PC-9 (cell line): ENCODE measurements around the gene ARCN1. TPM values are rescaled to one million over a fixed set of nuclear protein-coding genes. Genes with fewer than 3 reads are reported as not detected.

ENCODE experiments used
- BruUV-seq: library from RNA; stranded (reverse); fragments of 400-500 nt; replicated peaks from 2 replicates; lab custom pipeline; 2021; lab: Mats Ljungman, UMichigan
- CTCF ChIA-PET: fragments of 300-600 bp; sonication (Branson Sonifier 250); formaldehyde crosslinking; loops from one replicate; lab custom pipeline; 2022; ENCODE audit warnings: antibody characterized with exemption; lab: Charles Lee
- POLR2A ChIA-PET: fragments of 300-600 bp; sonication (Branson Sonifier 250); formaldehyde crosslinking; loops from one replicate; lab custom pipeline; 2022; ENCODE audit warnings: antibody characterized with exemption; ENCODE audit not compliant: unreplicated experiment; lab: Charles Lee
- DNase-seq, 2 experiments: peaks; one replicate each; pipeline versions ENCODE4 v3.0.0 to v3.0.0-alpha.2; 2015 to 2022; ENCODE audit warnings: mixed read lengths in 1 of 2
- H2AFZ ChIP-seq: fragments of 200-600 bp; sonication (generic); 2 replicates; pipeline ENCODE4 v1.8.1; 2017; ENCODE audit warnings: antibody characterized with exemption
- H3F3A ChIP-seq: fragments of 200-600 bp; sonication (generic); 2 replicates; pipeline ENCODE4 v1.8.1; 2017; ENCODE audit warnings: antibody characterized with exemption, mild to moderate bottlenecking, low read depth; ENCODE audit not compliant: insufficient read depth
- H3K27ac ChIP-seq: fragments of 200-600 bp; sonication (generic); 2 replicates; pipeline ENCODE4 v1.6.1; 2016; ENCODE audit warnings: mixed run types
- H3K27me3 ChIP-seq: fragments of 200-600 bp; sonication (generic); 2 replicates; pipeline ENCODE4 v1.6.1; 2016; ENCODE audit warnings: low read depth, mixed run types; ENCODE audit not compliant: insufficient read depth
- H3K36me3 ChIP-seq: fragments of 200-600 bp; sonication (generic); 2 replicates; pipeline ENCODE4 v1.6.1; 2016; ENCODE audit warnings: low read depth, mixed run types
- H3K4me1 ChIP-seq: fragments of 200-600 bp; sonication (generic); replicated peaks from 2 replicates; pipeline ENCODE4 v1.6.1; 2016; ENCODE audit warnings: mixed run types; ENCODE audit not compliant: insufficient read depth
- H3K4me2 ChIP-seq: fragments of 200-600 bp; sonication (generic); 2 replicates; pipeline ENCODE4 v1.6.1; 2017; ENCODE audit warnings: mixed run types
- H3K4me3 ChIP-seq: fragments of 200-600 bp; sonication (generic); 2 replicates; pipeline ENCODE4 v1.6.1; 2016; ENCODE audit warnings: mixed run types
- H3K79me2 ChIP-seq: fragments of 200-600 bp; sonication (generic); 2 replicates; pipeline ENCODE4 v1.6.1; 2017; ENCODE audit warnings: low read depth, mixed run types
- H3K9me2 ChIP-seq: fragments of 200-600 bp; sonication (generic); 2 replicates; pipeline ENCODE4 v1.8.1; 2017; ENCODE audit warnings: mild to moderate bottlenecking; ENCODE audit not compliant: insufficient read depth
- H3K9me3 ChIP-seq: fragments of 200-600 bp; sonication (generic); 2 replicates; pipeline ENCODE4 v1.8.1; 2016; ENCODE audit warnings: low read depth; ENCODE audit not compliant: insufficient read depth
- H4K20me1 ChIP-seq: fragments of 200-600 bp; sonication (generic); 2 replicates; pipeline ENCODE4 v1.8.1; 2017; ENCODE audit not compliant: insufficient read depth
- EZH2 ChIP-seq: fragments of 200-600 bp; sonication (generic); IDR thresholded peaks from 2 replicates; pipeline ENCODE4 v1.8.0; 2017; ENCODE audit warnings: antibody characterized with exemption, low read depth
- intact Hi-C: fragments of 100-400 bp; cut with micrococcal nuclease; formaldehyde crosslinking; loops from one replicate; pipeline ENCODE4 v1.10.0; 2022; ENCODE audit not compliant: unreplicated experiment
- total RNA-seq: library from RNA; stranded (reverse); gene quantifications from 2 replicates; pipeline ENCODE4 v1.2.3, GENCODE V29; 2021
- TF ChIP-seq, protein P1 (sequence below): fragments of 200-600 bp; sonication (generic); conservative IDR thresholded peaks from 2 replicates; pipeline ENCODE4 v1.6.1; 2017; ENCODE audit warnings: mixed run types, antibody characterized with exemption, mild to moderate bottlenecking, moderate library complexity

ARCN1 gene
- total RNA-seq, 1 experiment from 2014 or later = 105 TPM

DNA sequence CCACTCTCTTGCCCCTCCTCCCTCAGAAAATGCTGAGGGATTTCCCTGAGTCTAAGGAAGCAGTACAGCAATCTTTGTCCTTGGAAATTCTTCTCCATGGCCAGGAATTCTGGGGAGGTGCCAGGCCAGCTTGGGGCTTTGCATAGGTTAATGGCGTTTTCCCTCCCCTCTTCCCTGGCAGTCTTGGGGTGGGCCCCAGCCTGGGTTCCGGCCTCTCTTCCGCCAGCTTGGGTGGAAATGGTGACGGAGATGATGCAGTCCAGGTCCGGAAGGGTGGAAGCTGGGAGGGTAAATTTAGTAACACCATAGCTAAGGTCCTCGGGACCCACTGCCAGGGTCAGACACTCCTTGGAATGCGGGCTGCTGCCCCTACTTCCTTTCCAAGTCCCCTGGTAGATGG, 40.2 kb downstream of the ARCN1 start:
- H3K9me3 ChIP-seq = no peaks in the 10 kb centered on the region
- no peak for TF ChIP-seq EZH2
- TF ChIP-seq, protein P1, sequence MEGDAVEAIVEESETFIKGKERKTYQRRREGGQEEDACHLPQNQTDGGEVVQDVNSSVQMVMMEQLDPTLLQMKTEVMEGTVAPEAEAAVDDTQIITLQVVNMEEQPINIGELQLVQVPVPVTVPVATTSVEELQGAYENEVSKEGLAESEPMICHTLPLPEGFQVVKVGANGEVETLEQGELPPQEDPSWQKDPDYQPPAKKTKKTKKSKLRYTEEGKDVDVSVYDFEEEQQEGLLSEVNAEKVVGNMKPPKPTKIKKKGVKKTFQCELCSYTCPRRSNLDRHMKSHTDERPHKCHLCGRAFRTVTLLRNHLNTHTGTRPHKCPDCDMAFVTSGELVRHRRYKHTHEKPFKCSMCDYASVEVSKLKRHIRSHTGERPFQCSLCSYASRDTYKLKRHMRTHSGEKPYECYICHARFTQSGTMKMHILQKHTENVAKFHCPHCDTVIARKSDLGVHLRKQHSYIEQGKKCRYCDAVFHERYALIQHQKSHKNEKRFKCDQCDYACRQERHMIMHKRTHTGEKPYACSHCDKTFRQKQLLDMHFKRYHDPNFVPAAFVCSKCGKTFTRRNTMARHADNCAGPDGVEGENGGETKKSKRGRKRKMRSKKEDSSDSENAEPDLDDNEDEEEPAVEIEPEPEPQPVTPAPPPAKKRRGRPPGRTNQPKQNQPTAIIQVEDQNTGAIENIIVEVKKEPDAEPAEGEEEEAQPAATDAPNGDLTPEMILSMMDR = no peak
- H3K36me3 ChIP-seq = no peaks in the 10 kb centered on the region
- peaks cover 8% of the 10 kb centered on the region; the same call in 1 of the 2 replicates for H3K27me3 ChIP-seq
- no TSS peak for BruUV-seq
- H3K79me2 ChIP-seq = no peaks in the 10 kb centered on the region
- H3K4me1 ChIP-seq = peaks cover 22% of the 10 kb centered on the region
- ChIA-PET CTCF (interaction anchor here (0.6 kb wide), 1 partner anchor 455 kb away, joined by 12 read pairs; the partner anchor contains the start of gene VPS11), POLR2A (interaction anchor here (0.6 kb wide), 1 partner anchor 278 kb away, joined by 4 read pairs; no protein-coding TSS in a partner anchor)
- no peak overlapping the region for H2AFZ ChIP-seq
- no peak overlapping the region for H3K4me2 ChIP-seq
- H3F3A ChIP-seq = no peaks in the 10 kb centered on the region; the same call in 1 of the 2 replicates
- H3K27ac ChIP-seq = no peak overlapping the region
- no peak overlapping the region for H3K4me3 ChIP-seq
- intact Hi-C loops = no loop called here
- no peaks in the 10 kb centered on the region for H4K20me1 ChIP-seq
- no peaks in the 10 kb centered on the region for H3K9me2 ChIP-seq
- DNase-seq = no peak

GRCh38 chr11:118614511-118614910, 42.3 kb downstream of the ARCN1 start:
- Histone ChIP-seq H3K36me3 (no peaks in the 10 kb centered on the region), H4K20me1 (no peaks in the 10 kb centered on the region), H3K79me2 (no peaks in the 10 kb centered on the region), H3K9me3 (no peaks in the 10 kb centered on the region), H3K4me2 (no peak overlapping the region), H3K4me3 (no peak overlapping the region), H3K27me3 (no peaks in the 10 kb centered on the region), H3K9me2 (no peaks in the 10 kb centered on the region), H3K27ac (no peak overlapping the region), H3K4me1 (peaks cover 27% of the 10 kb centered on the region), H3F3A (peaks cover 4% of the 10 kb centered on the region), H2AFZ (no peak overlapping the region)
- no peak for DNase-seq
- no peak for TF ChIP-seq EZH2
- TF ChIP-seq, protein P1 = no peak
- ChIA-PET POLR2A (interaction anchor here (0.7 kb wide), 1 partner anchor 478 kb away, joined by 34 read pairs; no protein-coding TSS in a partner anchor), CTCF (no interaction called here)
- BruUV-seq = no TSS peak
- intact Hi-C loops = no loop called here

DNA sequence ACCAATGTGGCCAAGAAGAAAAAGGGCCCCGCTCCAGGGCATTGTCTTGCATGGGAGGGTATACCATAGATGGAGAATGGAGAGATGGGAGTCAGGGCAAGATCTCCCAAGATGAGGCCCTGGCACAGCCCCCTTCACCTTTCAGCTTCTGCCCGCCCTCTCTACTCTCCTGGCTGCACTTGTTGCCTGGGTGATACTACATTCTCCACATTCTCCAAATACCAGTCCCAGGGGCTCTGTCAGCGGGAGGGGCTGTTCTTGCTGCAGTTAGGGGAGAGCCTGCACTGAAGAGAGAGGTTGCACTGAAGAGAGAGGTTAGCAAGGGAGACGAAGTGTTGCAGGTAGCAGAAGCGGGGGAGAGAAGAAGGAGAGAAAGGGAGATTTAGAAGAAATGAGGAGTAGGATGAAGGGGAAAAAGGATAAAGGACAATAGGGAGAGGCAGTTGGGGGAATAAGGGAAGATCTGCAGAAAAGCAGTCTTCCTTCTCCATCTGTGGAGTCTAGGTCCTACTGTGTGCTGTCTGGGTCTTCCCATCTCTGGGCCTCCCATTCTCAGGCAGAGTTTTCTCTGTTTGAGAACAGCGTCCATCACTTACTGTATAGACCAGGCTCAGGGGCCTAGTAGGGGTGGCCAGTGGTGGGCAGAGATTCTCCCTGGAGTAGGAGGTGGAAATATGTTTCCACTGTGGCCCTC, 43.2 kb downstream of the ARCN1 start:
- Histone ChIP-seq H3K4me1 (peaks cover 33% of the 10 kb centered on the region), H3K4me2 (peak overlapping the region; percentile 28; the same call in 1 of the 2 replicates), H3K27me3 (no peaks in the 10 kb centered on the region), H3K4me3 (no peak overlapping the region), H3K36me3 (no peaks in the 10 kb centered on the region), H3K79me2 (0 out of 2 replicates have a peak, but pooled peaks cover 6% of the 10 kb centered on the region), H3F3A (peaks cover 13% of the 10 kb centered on the region), H3K27ac (no peak overlapping the region), H4K20me1 (no peaks in the 10 kb centered on the region), H3K9me3 (no peaks in the 10 kb centered on the region), H2AFZ (no peak overlapping the region), H3K9me2 (no peaks in the 10 kb centered on the region)
- DNase-seq = peak; percentile 67 to 75
- ChIA-PET CTCF (interaction anchor here (0.5 to 0.8 kb wide), 2 partner anchors 387 to 558 kb away, joined by 3 to 6 read pairs; no protein-coding TSS in a partner anchor), POLR2A (interaction anchor here (0.7 kb wide), 1 partner anchor 10 kb away, joined by 3 read pairs; no protein-coding TSS in a partner anchor)
- TF ChIP-seq, protein P1 = no peak
- TF ChIP-seq EZH2 = no peak
- BruUV-seq = no TSS peak
- intact Hi-C loops = no loop called here
